ENCODE data around the gene SRSF7. TPM values are rescaled to one million over a fixed set of nuclear protein-coding genes. Genes with fewer than 3 reads are reported as not detected.
"Not testable (repeated sequence)": the region's sequence is repeated elsewhere in the genome, so short reads cannot be mapped to it uniquely, and the experiment has no call there.

The SRSF7 gene
- total RNA-seq, 3 donors from 2014 or later, result 82.6 to 135 (median 116) TPM

DNA sequence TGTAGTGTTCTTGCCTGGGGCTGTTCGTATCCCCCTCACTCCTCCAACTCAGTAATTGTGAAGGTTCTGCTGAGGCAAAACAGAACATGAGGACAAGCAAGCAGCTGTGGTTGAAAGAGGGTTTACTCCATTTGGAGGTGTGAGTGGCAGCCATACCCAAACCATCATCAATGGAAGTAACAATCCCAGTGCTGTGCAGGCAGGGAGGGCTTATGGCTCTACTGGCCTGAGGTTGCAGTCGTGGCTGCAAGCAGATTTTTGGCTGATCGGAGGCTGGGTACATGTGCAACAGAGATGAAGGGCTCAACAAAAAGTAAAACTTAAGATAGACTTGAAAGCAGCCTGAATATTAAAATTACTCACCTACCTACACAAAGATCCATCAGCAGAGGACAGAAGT lies 13.2 kb downstream of the SRSF7 start:
- H3K4me3 ChIP-seq, result no peak overlapping the region
- no peak for DNase-seq (ENCODE audit: low spot score in 2 of 2)

DNA sequence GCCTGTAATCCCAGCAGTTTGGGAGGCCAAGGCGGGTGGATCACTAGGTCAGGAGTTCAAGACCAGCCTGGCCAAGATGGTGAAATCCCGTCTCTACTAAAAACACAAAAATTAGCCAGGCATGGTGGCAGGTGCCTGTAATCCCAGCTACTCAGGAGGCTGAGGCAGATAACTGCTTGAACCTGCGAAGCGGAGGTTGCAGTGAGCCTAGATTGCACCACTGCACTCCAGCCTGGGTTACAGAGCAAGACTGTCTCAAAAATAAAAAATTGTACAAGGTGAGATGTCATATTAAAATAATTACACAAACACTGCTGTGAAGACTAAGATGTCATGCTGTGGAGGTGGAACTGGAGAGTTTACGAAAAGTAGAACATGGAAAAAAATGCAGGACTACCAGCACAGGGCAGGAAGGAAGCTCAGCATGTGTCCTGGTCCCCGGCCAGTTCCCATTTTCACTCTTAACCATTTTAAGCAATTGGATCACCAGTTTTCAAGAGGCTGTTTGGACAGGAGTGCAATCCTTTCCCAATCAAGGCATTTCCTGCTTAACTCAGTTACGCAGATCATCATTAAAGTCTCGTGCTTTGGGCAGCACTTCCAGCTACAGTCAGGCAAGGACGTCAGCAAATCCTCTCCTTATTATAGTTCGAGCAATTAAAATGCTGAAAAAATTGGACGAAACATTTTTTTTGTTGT lies 14.0 kb downstream of the SRSF7 start:
- intact Hi-C loops (cut with DNase I; ENCODE audit: low total_unique reads), result not testable (repeated sequence)

More for the DNA sequence above, 13.2 kb downstream of the SRSF7 start:
- H3K4me1 ChIP-seq, result no peaks in the 10 kb centered on the region
- H3K27ac ChIP-seq, result peak overlapping the region in 1 of 2 donors; percentile 60
- no peaks in the 10 kb centered on the region for H3K36me3 ChIP-seq
- TF ChIP-seq POLR2A (IDR thresholded peaks at IDR 0.05), result no peak
- TF ChIP-seq POLR2AphosphoS5 (IDR thresholded peaks at IDR 0.05), result no peak
- H3K27me3 ChIP-seq, result no peaks in the 10 kb centered on the region
- intact Hi-C loops (cut with DNase I; ENCODE audit: low total_unique reads), result no loop called here
- no peaks in the 10 kb centered on the region for H3K9me3 ChIP-seq

DNA sequence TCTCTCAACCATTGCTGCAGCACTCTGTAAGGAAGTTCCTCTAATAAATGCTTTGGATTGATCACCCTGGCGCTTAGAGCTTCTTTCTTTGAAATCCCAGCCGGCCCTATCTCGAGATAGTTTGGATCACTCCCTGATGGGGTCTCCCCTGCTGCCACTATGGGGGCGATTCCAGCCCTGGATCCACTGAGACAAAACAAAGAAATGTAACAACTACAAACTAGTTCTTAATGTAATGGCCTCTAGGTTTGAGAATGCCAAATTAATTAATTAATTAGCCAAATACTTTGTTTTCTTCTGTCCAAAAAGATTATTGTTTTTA lies 15.2 kb downstream of the SRSF7 start:
- intact Hi-C loops (cut with DNase I; ENCODE audit: low total_unique reads), result no loop called here
- Histone ChIP-seq H3K9me3 (no peaks in the 10 kb centered on the region), H3K36me3 (no peaks in the 10 kb centered on the region), H3K27me3 (no peaks in the 10 kb centered on the region), H3K4me1 (no peaks in the 10 kb centered on the region), H3K27ac (no peak overlapping the region), H3K4me3 (no peak overlapping the region)
- TF ChIP-seq, protein P1, sequence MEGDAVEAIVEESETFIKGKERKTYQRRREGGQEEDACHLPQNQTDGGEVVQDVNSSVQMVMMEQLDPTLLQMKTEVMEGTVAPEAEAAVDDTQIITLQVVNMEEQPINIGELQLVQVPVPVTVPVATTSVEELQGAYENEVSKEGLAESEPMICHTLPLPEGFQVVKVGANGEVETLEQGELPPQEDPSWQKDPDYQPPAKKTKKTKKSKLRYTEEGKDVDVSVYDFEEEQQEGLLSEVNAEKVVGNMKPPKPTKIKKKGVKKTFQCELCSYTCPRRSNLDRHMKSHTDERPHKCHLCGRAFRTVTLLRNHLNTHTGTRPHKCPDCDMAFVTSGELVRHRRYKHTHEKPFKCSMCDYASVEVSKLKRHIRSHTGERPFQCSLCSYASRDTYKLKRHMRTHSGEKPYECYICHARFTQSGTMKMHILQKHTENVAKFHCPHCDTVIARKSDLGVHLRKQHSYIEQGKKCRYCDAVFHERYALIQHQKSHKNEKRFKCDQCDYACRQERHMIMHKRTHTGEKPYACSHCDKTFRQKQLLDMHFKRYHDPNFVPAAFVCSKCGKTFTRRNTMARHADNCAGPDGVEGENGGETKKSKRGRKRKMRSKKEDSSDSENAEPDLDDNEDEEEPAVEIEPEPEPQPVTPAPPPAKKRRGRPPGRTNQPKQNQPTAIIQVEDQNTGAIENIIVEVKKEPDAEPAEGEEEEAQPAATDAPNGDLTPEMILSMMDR (IDR thresholded peaks at IDR 0.05), result no peak
- TF ChIP-seq POLR2A (IDR thresholded peaks at IDR 0.05), result no peak
- TF ChIP-seq POLR2AphosphoS5 (IDR thresholded peaks at IDR 0.05), result no peak
- peak in 1 of 2 donors; percentile 16 for DNase-seq (ENCODE audit: low spot score in 2 of 2)

More for the DNA sequence above, 14.0 kb downstream of the SRSF7 start:
- not testable (repeated sequence) for H3K4me1 ChIP-seq; H3K9me3 ChIP-seq; H3K27me3 ChIP-seq; H3K36me3 ChIP-seq; DNase-seq (ENCODE audit: low spot score in 2 of 2); H3K4me3 ChIP-seq
- peak in 1 of 3 donors; percentile 19 for TF ChIP-seq POLR2AphosphoS5 (IDR thresholded peaks at IDR 0.05)
- peak overlapping the region; percentile 9 to 60 for H3K27ac ChIP-seq

DNA sequence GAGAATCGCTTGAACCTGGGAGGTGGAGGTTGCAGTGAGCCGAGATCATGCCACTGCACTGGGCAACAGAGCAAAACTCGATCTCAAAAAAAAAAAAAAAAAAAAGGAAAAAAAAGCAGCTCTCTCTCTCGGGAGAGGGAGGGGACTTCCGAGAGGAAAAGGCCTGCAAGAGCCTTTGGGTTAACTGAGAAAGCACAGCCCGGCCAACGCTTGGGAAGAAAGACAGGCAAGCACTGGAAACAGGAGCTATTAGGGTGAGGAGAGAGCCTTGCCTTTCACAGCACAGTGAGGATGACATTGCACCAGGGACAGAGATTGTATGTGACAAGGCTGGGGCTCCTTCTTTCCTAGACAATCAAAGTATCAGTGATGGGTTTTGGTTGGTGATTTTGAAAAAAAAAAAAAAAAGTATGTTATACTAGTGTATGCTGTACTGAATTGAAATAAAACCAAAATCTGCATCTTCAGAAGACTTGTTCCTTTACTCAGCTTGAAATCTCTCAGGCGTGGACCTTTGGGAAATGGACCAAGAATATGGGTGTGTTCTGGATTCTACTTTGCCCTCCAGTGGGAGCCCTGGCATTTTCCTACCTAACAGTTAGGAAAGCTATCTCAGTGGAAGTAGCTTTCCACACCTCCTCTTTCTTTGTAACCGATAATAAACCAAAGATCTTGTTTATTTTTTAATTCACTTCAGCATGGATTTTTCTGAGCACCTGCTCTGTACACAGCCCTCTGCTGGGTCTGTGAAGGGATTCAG lies 16.7 kb downstream of the SRSF7 start:
- Histone ChIP-seq H3K27ac (no peak overlapping the region), H3K9me3 (no peaks in the 10 kb centered on the region), H3K36me3 (no peaks in the 10 kb centered on the region), H3K4me1 (no peaks in the 10 kb centered on the region), H3K4me3 (no peak overlapping the region), H3K27me3 (no peaks in the 10 kb centered on the region)
- DNase-seq (ENCODE audit: low spot score in 2 of 2), result no peak
- intact Hi-C loops (cut with DNase I; ENCODE audit: low total_unique reads), result no loop called here
- TF ChIP-seq, protein P1 (IDR thresholded peaks at IDR 0.05), result no peak
- TF ChIP-seq POLR2A (IDR thresholded peaks at IDR 0.05) (no peak), POLR2AphosphoS5 (IDR thresholded peaks at IDR 0.05) (no peak)

DNA sequence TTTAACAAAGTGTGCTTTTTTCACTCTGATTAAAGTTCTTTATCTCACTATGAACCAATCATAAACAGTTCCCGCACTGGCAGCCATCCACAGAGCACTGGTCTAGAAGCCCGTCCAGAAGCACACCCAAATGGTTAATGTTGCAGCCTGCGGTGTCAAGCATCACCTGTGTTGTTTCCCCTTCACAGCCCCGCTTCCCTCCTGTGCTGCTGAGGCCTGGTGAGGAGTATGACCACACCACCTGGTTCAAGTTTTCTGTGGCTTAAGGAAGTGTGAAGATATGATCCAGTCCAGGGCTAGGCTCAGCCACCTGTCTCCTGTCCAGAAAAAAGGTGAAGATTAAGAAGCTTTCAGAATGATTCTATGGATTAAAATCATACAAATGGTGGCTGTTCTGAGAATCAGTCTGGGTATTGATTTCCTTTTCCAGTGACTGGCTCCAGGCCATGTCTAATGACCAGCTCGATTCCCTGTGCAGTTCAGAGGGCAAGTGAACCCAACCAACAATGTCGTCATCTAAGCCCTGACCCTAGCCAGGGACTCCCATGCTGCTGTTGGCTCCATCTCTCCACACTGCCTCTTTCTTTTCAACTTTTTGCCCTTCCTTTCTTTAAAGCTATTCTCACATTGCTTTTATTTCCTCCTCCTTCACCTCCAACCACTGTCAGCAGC lies 17.7 kb downstream of the SRSF7 start:
- no peak for DNase-seq (ENCODE audit: low spot score in 2 of 2)
- intact Hi-C loops (cut with DNase I; ENCODE audit: low total_unique reads), result no loop called here
- H3K27me3 ChIP-seq, result no peaks in the 10 kb centered on the region
- H3K36me3 ChIP-seq, result no peaks in the 10 kb centered on the region
- no peaks in the 10 kb centered on the region for H3K4me1 ChIP-seq
- no peaks in the 10 kb centered on the region for H3K9me3 ChIP-seq
- no peak overlapping the region for H3K27ac ChIP-seq
- no peak overlapping the region for H3K4me3 ChIP-seq
- TF ChIP-seq POLR2A (IDR thresholded peaks at IDR 0.05), result no peak
- no peak for TF ChIP-seq POLR2AphosphoS5 (IDR thresholded peaks at IDR 0.05)
- TF ChIP-seq, protein P1 (IDR thresholded peaks at IDR 0.05), result no peak
